Keratinocyte (primary cell): ENCODE data around the gene SULT1C2. TPM values are rescaled to one million over a fixed set of nuclear protein-coding genes. Genes with fewer than 3 reads are reported as not detected.

ENCODE experiments used
- DNase-seq: peaks from one replicate; pipeline ENCODE4 v3.0.0-alpha.2; 2011; ENCODE audit warnings: low read depth, missing footprints, low spot score
- FAIRE-seq: peaks from 2 replicates; lab custom pipeline; 2011; peaks lifted over from hg19 to GRCh38; lab: Jason Lieb, UNC
- H2AFZ ChIP-seq: 2 replicates; pipeline ENCODE4 v1.6.0; 2012; ENCODE audit warnings: low read length, control low read depth, inconsistent platforms; ENCODE audit not compliant: control insufficient read depth
- H3K27ac ChIP-seq: 2 replicates; pipeline ENCODE4 v1.5.1; 2011; ENCODE audit warnings: low read length; ENCODE audit not compliant: control insufficient read depth, insufficient read depth
- H3K27me3 ChIP-seq: 3 replicates; pipeline ENCODE4 v1.6.0; 2011; ENCODE audit warnings: low read length; ENCODE audit not compliant: control insufficient read depth, insufficient read depth; ENCODE audit errors: extremely low read depth
- H3K36me3 ChIP-seq, 2 experiments: 2 replicates in 1 of 2; 3 replicates in 1 of 2; pipeline ENCODE4 v1.5.1; 2011; ENCODE audit warnings: low read length in 2 of 2, mild to moderate bottlenecking in 1 of 2; ENCODE audit not compliant: control insufficient read depth in 2 of 2, insufficient read depth in 2 of 2; ENCODE audit errors: extremely low read depth in 1 of 2
- H3K4me1 ChIP-seq: 3 replicates; pipeline ENCODE4 v1.5.1; 2011; ENCODE audit warnings: low read length; ENCODE audit not compliant: control insufficient read depth, insufficient read depth; ENCODE audit errors: extremely low read depth
- H3K4me2 ChIP-seq: 3 replicates; pipeline ENCODE4 v1.6.0; 2011; ENCODE audit warnings: low read depth, low read length; ENCODE audit not compliant: control insufficient read depth, insufficient read depth; ENCODE audit errors: extremely low read depth
- H3K4me3 ChIP-seq, 3 experiments: fragments of 200-600 bp in 1 of 3; sonication (generic) in 1 of 3; 2 replicates in 2 of 3; 3 replicates in 1 of 3; pipeline ENCODE4 v1.5.1; 2011 to 2016; ENCODE audit warnings: low read length in 3 of 3, mild to moderate bottlenecking in 3 of 3, control low read depth in 2 of 3, inconsistent platforms in 1 of 3, low read depth in 1 of 3, mixed read lengths in 1 of 3, mixed run types in 1 of 3, moderate library complexity in 1 of 3; ENCODE audit not compliant: control insufficient read depth in 2 of 3, insufficient read depth in 2 of 3; ENCODE audit errors: extremely low read depth in 1 of 3
- H3K79me2 ChIP-seq: 2 replicates; pipeline ENCODE4 v1.6.0; 2012; ENCODE audit warnings: low read length; ENCODE audit not compliant: control insufficient read depth, insufficient read depth
- H3K9ac ChIP-seq: 3 replicates; pipeline ENCODE4 v1.6.0; 2011; ENCODE audit warnings: low read length; ENCODE audit not compliant: control insufficient read depth, insufficient read depth; ENCODE audit errors: extremely low read depth
- H3K9me1 ChIP-seq: 3 replicates; pipeline ENCODE4 v1.6.0; 2011; ENCODE audit warnings: low read length; ENCODE audit not compliant: control insufficient read depth, insufficient read depth; ENCODE audit errors: extremely low read depth
- H3K9me3 ChIP-seq: 2 replicates; pipeline ENCODE4 v1.5.1; 2012; ENCODE audit warnings: low read depth, low read length; ENCODE audit not compliant: control insufficient read depth
- H4K20me1 ChIP-seq: 3 replicates; pipeline ENCODE4 v1.6.0; 2011; ENCODE audit warnings: low read length; ENCODE audit not compliant: control insufficient read depth, insufficient read depth; ENCODE audit errors: extremely low read depth
- CTCF ChIP-seq, 3 experiments: IDR thresholded peaks in 1 of 3; conservative IDR thresholded peaks in 1 of 3; optimal IDR thresholded peaks in 1 of 3; 2 replicates in 2 of 3; 3 replicates in 1 of 3; pipeline versions ENCODE3 to v1.5.1; 2011; ENCODE audit warnings: low read length in 3 of 3, mild to moderate bottlenecking in 3 of 3, moderate library complexity in 2 of 3, control low read depth in 1 of 3, inconsistent platforms in 1 of 3; ENCODE audit not compliant: insufficient read depth in 2 of 3; ENCODE audit errors: extremely low read depth in 1 of 3
- EZH2 ChIP-seq: IDR thresholded peaks from one replicate; pipeline ENCODE4 v1.6.1; 2012; ENCODE audit warnings: inconsistent platforms, mild to moderate bottlenecking, low read length, moderate library complexity
- dilution Hi-C: fragments of 300-500 bp; cut with MboI; formaldehyde crosslinking; loops from one replicate; pipeline ENCODE4 v1.7.0; 2020; ENCODE audit warnings: low sequenced_read_pairs; ENCODE audit not compliant: extremely low pct_ligation_motif_present
- polyA plus RNA-seq, 5 experiments: library from polyadenylated mRNA; depleted of rRNA in 3 of 5; stranded (reverse) in 3 of 5; stranded (forward) in 1 of 5; unstranded in 1 of 5; fragments of >200 nt; gene quantifications; 1 replicate in 1 of 5; 2 replicates in 3 of 5; 3 replicates in 1 of 5; pipeline versions ENCODE4 v1.2.1 to v1.2.3, GENCODE V29; 2011 to 2012; ENCODE audit warnings: missing spikeins in 2 of 5, low read depth in 1 of 5, low replicate concordance in 1 of 5

SULT1C2 gene
- polyA plus RNA-seq, 1 donor (not counting 4 experiments of a cell fraction or from before 2014, with no cell fraction given) = not detected

DNA sequence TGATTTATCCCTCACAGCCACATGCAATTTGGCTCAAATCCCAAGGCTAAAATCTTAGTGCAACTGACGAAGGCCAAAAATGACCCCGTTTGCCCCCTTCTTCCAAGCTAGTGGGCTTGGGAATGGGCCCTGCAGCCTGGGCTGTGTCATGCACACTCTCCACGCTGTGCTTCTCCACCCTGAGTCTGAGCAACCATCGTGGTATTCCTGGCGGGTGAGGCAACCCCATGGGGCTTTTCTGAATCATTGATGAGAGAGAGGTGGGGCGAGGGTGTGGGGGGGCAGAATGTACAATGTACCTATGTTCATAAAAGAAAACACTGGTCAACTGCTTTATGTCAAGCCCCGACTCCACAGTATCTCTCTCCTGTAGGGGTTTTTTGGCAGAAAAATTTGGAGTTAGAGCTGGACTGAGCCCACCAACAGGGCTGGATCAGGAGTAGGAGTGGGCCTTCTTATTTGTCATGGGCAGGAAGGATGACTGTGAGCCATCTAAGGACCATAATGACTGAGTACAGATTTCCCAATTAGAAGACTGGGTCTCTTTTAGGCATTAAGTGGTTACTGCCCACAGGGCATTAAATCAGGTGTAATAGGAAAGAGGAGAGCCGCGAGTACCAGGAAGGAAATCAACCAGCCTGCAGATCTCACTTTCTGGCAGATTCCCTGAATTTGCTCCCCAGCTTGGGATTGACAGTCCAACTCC lies 8.9 kb downstream of the SULT1C2 start:
- Histone ChIP-seq H3K9me1 (no peaks in the 10 kb centered on the region), H3K79me2 (no peaks in the 10 kb centered on the region), H3K27ac (peak overlapping the region; percentile 43), H3K9ac (no peak overlapping the region), H2AFZ (peak overlapping the region; percentile 17), H4K20me1 (no peaks in the 10 kb centered on the region), H3K27me3 (no peaks in the 10 kb centered on the region), H3K4me2 (peak overlapping the region; percentile 54), H3K9me3 (no peaks in the 10 kb centered on the region), H3K36me3 (no peaks in the 10 kb centered on the region), H3K4me3 (no peak overlapping the region), H3K4me1 (peaks cover 17% of the 10 kb centered on the region)
- TF ChIP-seq EZH2 (no peak), CTCF (optimal IDR thresholded peaks at IDR 0.05 in 1 of 3, IDR thresholded peaks at IDR 0.05 in 1 of 3, conservative IDR thresholded peaks at IDR 0.05 in 1 of 3; ENCODE audit: extremely low read depth in 1 of 3, insufficient read depth in 2 of 3, low read length in 3 of 3) (no peak)
- FAIRE-seq = peak; percentile 67
- DNase-seq = peak; percentile 25
- dilution Hi-C loops = no loop called here

GRCh38 chr2:108301558-108301957 lies 12.9 kb downstream of the SULT1C2 start:
- no peak for TF ChIP-seq CTCF (optimal IDR thresholded peaks at IDR 0.05 in 1 of 3, IDR thresholded peaks at IDR 0.05 in 1 of 3, conservative IDR thresholded peaks at IDR 0.05 in 1 of 3; ENCODE audit: extremely low read depth in 1 of 3, insufficient read depth in 2 of 3, low read length in 3 of 3)
- TF ChIP-seq EZH2 = no peak
- Histone ChIP-seq H3K4me3 (no peak overlapping the region), H3K27me3 (no peaks in the 10 kb centered on the region), H2AFZ (no peak overlapping the region), H3K9me1 (no peaks in the 10 kb centered on the region), H3K9ac (no peak overlapping the region), H3K36me3 (no peaks in the 10 kb centered on the region), H3K27ac (no peak overlapping the region), H3K4me2 (no peak overlapping the region), H4K20me1 (no peaks in the 10 kb centered on the region), H3K9me3 (no peaks in the 10 kb centered on the region), H3K4me1 (peaks cover 16% of the 10 kb centered on the region), H3K79me2 (no peaks in the 10 kb centered on the region)
- dilution Hi-C loops = no loop called here
- no peak for DNase-seq
- FAIRE-seq = no peak
